Stimulated activated CD8-positive, alpha-beta memory T cell treated with anti-CD3 and anti-CD28 coated beads, Interleukin-7, amount 100 ng/mL, for 1 hour (primary cell): ENCODE measurements around the gene ZNF496.

Experiments used
- DNase-seq, 2 donors: peaks; one replicate each; pipeline ENCODE4 v3.0.0-alpha.2; 2020; ENCODE audit warnings: low read depth in 2 of 2

The ZNF496 gene

GRCh38 chr1:247328311-247328710, 3.4 kb downstream of the ZNF496 start:
- no peak for DNase-seq

GRCh38 chr1:247326411-247327130, 5.1 kb downstream of the ZNF496 start:
- no peak for DNase-seq

- no peak for DNase-seq
Observed at GRCh38 chr1:247324923-247325322, 6.7 kb downstream of the ZNF496 start.

- DNase-seq: no peak
Observed at GRCh38 chr1:247324204-247324787, 7.4 kb downstream of the ZNF496 start.

- DNase-seq: no peak
Observed at GRCh38 chr1:247322849-247323586, 8.6 kb downstream of the ZNF496 start.

GRCh38 chr1:247322442-247322841, 9.2 kb downstream of the ZNF496 start:
- no peak for DNase-seq

GRCh38 chr1:247317702-247318101, 14.0 kb downstream of the ZNF496 start:
- DNase-seq: no peak

GRCh38 chr1:247316590-247317197, 15.0 kb downstream of the ZNF496 start:
- DNase-seq: no peak

GRCh38 chr1:247304031-247304430, 27.6 kb downstream of the ZNF496 start:
- no peak for DNase-seq

- no peak for DNase-seq
Observed at GRCh38 chr1:247303216-247303615, 28.5 kb downstream of the ZNF496 start.

- DNase-seq: no peak
Observed at GRCh38 chr1:247301176-247301540, 30.5 kb downstream of the ZNF496 start.

- DNase-seq: no peak
Observed at GRCh38 chr1:247300491-247301175, 31.0 kb downstream of the ZNF496 start.

- no peak for DNase-seq
Observed at GRCh38 chr1:247299723-247300381, 31.8 kb downstream of the ZNF496 start.

GRCh38 chr1:247298701-247299100, 33.0 kb downstream of the ZNF496 start:
- no peak for DNase-seq

- DNase-seq: no peak
Observed at GRCh38 chr1:247298124-247298481, 33.6 kb downstream of the ZNF496 start.

GRCh38 chr1:247297263-247298123, 34.2 kb downstream of the ZNF496 start:
- DNase-seq: no peak

- DNase-seq: no peak
Observed at GRCh38 chr1:247296599-247297180, 35.0 kb downstream of the ZNF496 start.

GRCh38 chr1:247295746-247296145, 35.9 kb downstream of the ZNF496 start:
- no peak for DNase-seq

GRCh38 chr1:247295274-247295684, 36.4 kb downstream of the ZNF496 start:
- no peak for DNase-seq

- no peak for DNase-seq
Observed at GRCh38 chr1:247294282-247294681, 37.4 kb downstream of the ZNF496 start.
